SK-N-SH (cell line): ENCODE results near the gene ATP5F1E. TPM values are rescaled to one million over a fixed set of nuclear protein-coding genes. Genes with fewer than 3 reads are reported as not detected.

Experiments
- CTCF ChIA-PET: fragments of 300-600, 350-600 bp; formaldehyde crosslinking; extraction: SDS; loops from one replicate; lab custom pipeline; 2021; lab: Yijun Ruan, JAX
- POLR2A ChIA-PET: fragments of 350-600 bp; sonication (Branson Sonifier 250); formaldehyde crosslinking; extraction: SDS; loops from one replicate; lab custom pipeline; 2020; ENCODE audit warnings: antibody characterized with exemption, inconsistent platforms; lab: Yijun Ruan, JAX
- DNase-seq: peaks from one replicate; pipeline ENCODE4 v3.0.0; 2012
- H2AFZ ChIP-seq: fragments of 200-600 bp; sonication (generic); 2 replicates; pipeline ENCODE4 v1.8.1; 2016; ENCODE audit warnings: antibody characterized with exemption, mild to moderate bottlenecking, low read depth
- H3F3A ChIP-seq: fragments of 200-600 bp; sonication (generic); replicated peaks from 2 replicates; pipeline ENCODE3; 2016; ENCODE audit warnings: antibody characterized with exemption, mild to moderate bottlenecking; ENCODE audit not compliant: insufficient read depth
- H3K27ac ChIP-seq, 2 experiments: fragments of 200-500 bp in 1 of 2; fragments of 200-600 bp in 1 of 2; sonication (Bioruptor generic) in 1 of 2; sonication (generic), shearing (Covaris generic) in 1 of 2; 2 replicates each; pipeline versions ENCODE4 v1.5.1 to v1.6.1; 2014 to 2016; ENCODE audit warnings: low read depth in 2 of 2, inconsistent platforms in 1 of 2, low read length in 1 of 2, mild to moderate bottlenecking in 1 of 2, mixed read lengths in 1 of 2
- H3K27me3 ChIP-seq: fragments of 200-600 bp; sonication (generic), shearing (Covaris generic); 2 replicates; pipeline ENCODE4 v1.6.1; 2016; ENCODE audit warnings: mixed run types; ENCODE audit not compliant: insufficient read depth
- H3K36me3 ChIP-seq, 2 experiments: fragments of 200-500 bp in 1 of 2; fragments of 200-600 bp in 1 of 2; sonication (Bioruptor generic) in 1 of 2; sonication (generic) in 1 of 2; replicated peaks in 1 of 2; 2 replicates each; pipeline versions ENCODE3 to v1.5.1; 2014 to 2016; ENCODE audit warnings: low read length in 1 of 2, mild to moderate bottlenecking in 1 of 2; ENCODE audit not compliant: insufficient read depth in 2 of 2, control insufficient read depth in 1 of 2
- H3K4me1 ChIP-seq, 2 experiments: fragments of 200-500 bp in 1 of 2; fragments of 200-600 bp in 1 of 2; sonication (Bioruptor generic) in 1 of 2; sonication (generic), shearing (Covaris generic) in 1 of 2; 2 replicates each; pipeline versions ENCODE4 v1.5.1 to v1.6.1; 2014 to 2016; ENCODE audit warnings: low read depth in 1 of 2, low read length in 1 of 2, mixed run types in 1 of 2; ENCODE audit not compliant: insufficient read depth in 2 of 2, control insufficient read depth in 1 of 2
- H3K4me2 ChIP-seq: fragments of 200-600 bp; sonication (generic), shearing (Covaris generic); 2 replicates; pipeline ENCODE4 v1.6.1; 2017; ENCODE audit warnings: mixed run types
- H3K4me3 ChIP-seq, 2 experiments: fragments of 200-500 bp in 1 of 2; fragments of 200-600 bp in 1 of 2; sonication (Bioruptor generic) in 1 of 2; sonication (generic), shearing (Covaris generic) in 1 of 2; 2 replicates each; pipeline versions ENCODE4 v1.5.1 to v1.8.1; 2014 to 2016; ENCODE audit warnings: low read depth in 2 of 2, inconsistent platforms in 1 of 2, low read length in 1 of 2, mild to moderate bottlenecking in 1 of 2, mixed read lengths in 1 of 2, moderate library complexity in 1 of 2
- H3K79me2 ChIP-seq: fragments of 200-600 bp; sonication (generic); 2 replicates; pipeline ENCODE4 v1.8.1; 2017; ENCODE audit warnings: mild to moderate bottlenecking; ENCODE audit not compliant: insufficient read depth
- H3K9ac ChIP-seq: fragments of 200-600 bp; sonication (generic); 2 replicates; pipeline ENCODE4 v1.6.1; 2017; ENCODE audit warnings: mixed run types
- H3K9me2 ChIP-seq: fragments of 200-600 bp; sonication (generic); 2 replicates; pipeline ENCODE4 v1.6.1; 2017; ENCODE audit warnings: mixed run types
- H3K9me3 ChIP-seq: fragments of 200-600 bp; sonication (generic); 2 replicates; pipeline ENCODE4 v1.6.1; 2017; ENCODE audit warnings: mixed run types, mild to moderate bottlenecking, moderate library complexity
- H4K20me1 ChIP-seq: fragments of 200-600 bp; sonication (generic); 2 replicates; pipeline ENCODE4 v1.6.1; 2017; ENCODE audit warnings: mild to moderate bottlenecking, mixed run types; ENCODE audit not compliant: insufficient read depth
- CHD2 ChIP-seq: fragments of 150-350 bp; IDR thresholded peaks from 2 replicates; pipeline ENCODE4 v1.6.1; 2018; ENCODE audit warnings: low read length; ENCODE audit not compliant: partially characterized antibody
- ELF1 ChIP-seq: IDR thresholded peaks from 2 replicates; pipeline ENCODE4 v1.4.0; 2012
- EP300 ChIP-seq, 2 experiments: IDR thresholded peaks; 2 replicates each; pipeline versions ENCODE4 v1.4.0 to v1.6.1; 2012; ENCODE audit warnings: borderline replicate concordance in 1 of 2, low read depth in 1 of 2, low read length in 1 of 2
- EZH2phosphoT487 ChIP-seq: fragments of 200-600 bp; sonication (generic); IDR thresholded peaks from 2 replicates; pipeline ENCODE4 v1.6.1; 2017; ENCODE audit warnings: low read depth, mixed run types, mild to moderate bottlenecking, antibody characterized with exemption, moderate library complexity, borderline replicate concordance
- FOXM1 ChIP-seq: IDR thresholded peaks from 2 replicates; pipeline ENCODE4 v1.4.0; 2012; ENCODE audit warnings: low read depth, mild to moderate bottlenecking
- IRF3 ChIP-seq: fragments of 150-350 bp; IDR thresholded peaks from 2 replicates; pipeline ENCODE4 v1.6.1; 2016; ENCODE audit warnings: mild to moderate bottlenecking, low read depth, low read length
- JUND ChIP-seq: IDR thresholded peaks from 2 replicates; pipeline ENCODE4 v1.4.0; 2012
- MEF2A ChIP-seq: IDR thresholded peaks from 2 replicates; pipeline ENCODE4 v1.4.0; 2012; ENCODE audit warnings: low read depth, borderline replicate concordance
- POLR2AphosphoS5 ChIP-seq: IDR thresholded peaks from 2 replicates; pipeline ENCODE4 v1.6.1; 2012; ENCODE audit warnings: low read depth, low read length
- RCOR1 ChIP-seq: fragments of 150-350 bp; IDR thresholded peaks from 2 replicates; pipeline ENCODE4 v1.6.1; 2017; ENCODE audit warnings: antibody characterized with exemption, low read length
- REST ChIP-seq: IDR thresholded peaks from 2 replicates; pipeline ENCODE4 v1.6.1; 2012; ENCODE audit warnings: mild to moderate bottlenecking, low read depth, low read length, moderate library complexity
- RXRA ChIP-seq: IDR thresholded peaks from 2 replicates; pipeline ENCODE4 v1.4.0; 2012; ENCODE audit warnings: low read depth, mild to moderate bottlenecking, borderline replicate concordance
- TAF1 ChIP-seq: IDR thresholded peaks from 2 replicates; pipeline ENCODE4 v1.6.1; 2012; ENCODE audit warnings: low read depth, mild to moderate bottlenecking, low read length, moderate library complexity, borderline replicate concordance
- TCF12 ChIP-seq: IDR thresholded peaks from 2 replicates; pipeline ENCODE4 v1.4.0; 2012
- YY1 ChIP-seq: IDR thresholded peaks from 2 replicates; pipeline ENCODE4 v1.4.0; 2012; ENCODE audit warnings: low read depth, mild to moderate bottlenecking
- WGBS: methylation state at CpG from one replicate; pipeline ENCODE4 v1.1.6; 2017; ENCODE audit warnings: low lambda C conversion rate; 5-methylcytosine and 5-hydroxymethylcytosine counted together
- polyA plus RNA-seq, 3 experiments: library from polyadenylated mRNA; depleted of rRNA; stranded (reverse); fragments of >200 nt; gene quantifications; 2 replicates each; pipeline ENCODE4 v1.2.3, GENCODE V29; 2012
- TF ChIP-seq, protein P1 (sequence below): IDR thresholded peaks from 2 replicates; pipeline ENCODE4 v1.4.0; 2012; ENCODE audit warnings: low read depth, borderline replicate concordance
- TF ChIP-seq, protein P2 (sequence below): fragments of 200-600 bp; sonication (generic); IDR thresholded peaks from 2 replicates; pipeline ENCODE4 v1.6.1; 2017; ENCODE audit warnings: antibody characterized with exemption, mild to moderate bottlenecking, moderate library complexity

Gene ATP5F1E
- polyA plus RNA-seq, 1 of the 3 experiments (the other 2 are of a cell fraction), result 60.8 TPM

- H3K9me2 ChIP-seq, result no peaks in the 10 kb centered on the region
- no peaks in the 10 kb centered on the region for H3K9me3 ChIP-seq
- no peak overlapping the region for H3K4me3 ChIP-seq
- H3K4me2 ChIP-seq, result no peak overlapping the region
- DNase-seq, result no peak
- H3F3A ChIP-seq, result no peaks in the 10 kb centered on the region
- H2AFZ ChIP-seq, result no peak overlapping the region
- H3K79me2 ChIP-seq, result peaks cover 56% of the 10 kb centered on the region
- H3K9ac ChIP-seq, result no peak overlapping the region
- ChIA-PET POLR2A (interaction anchor here (1.0 to 1.5 kb wide), 3 partner anchors 46 to 95 kb away, joined by 3 to 11 read pairs (median 4); partner anchors contain the start of gene ATP5F1E), CTCF (interaction anchor here (1.0 to 1.5 kb wide), 3 partner anchors 33 to 469 kb away, joined by 3 to 5 read pairs (median 3); no protein-coding TSS in a partner anchor)
- H4K20me1 ChIP-seq, result peaks cover 24% of the 10 kb centered on the region
- H3K27ac ChIP-seq, result peak overlapping the region in 1 of 2 experiments; percentile 56; a peak in 2 of 4 replicates
- peaks cover 40 to 51% of the 10 kb centered on the region in 2 experiments for H3K36me3 ChIP-seq
- WGBS, result 73% methylated on average over 9 of the region's 9 CpGs
- H3K4me1 ChIP-seq, result peaks cover 9 to 53% of the 10 kb centered on the region in 2 experiments; a peak in 3 of 4 replicates
- no peaks in the 10 kb centered on the region for H3K27me3 ChIP-seq
- TF ChIP-seq CHD2, result no peak
- TF ChIP-seq FOXM1, result no peak
- TF ChIP-seq POLR2AphosphoS5, result no peak
- no peak for TF ChIP-seq YY1
- no peak for TF ChIP-seq TCF12
- no peak for TF ChIP-seq RCOR1
- no peak for TF ChIP-seq TAF1
- TF ChIP-seq MEF2A, result no peak
- TF ChIP-seq, protein P1, sequence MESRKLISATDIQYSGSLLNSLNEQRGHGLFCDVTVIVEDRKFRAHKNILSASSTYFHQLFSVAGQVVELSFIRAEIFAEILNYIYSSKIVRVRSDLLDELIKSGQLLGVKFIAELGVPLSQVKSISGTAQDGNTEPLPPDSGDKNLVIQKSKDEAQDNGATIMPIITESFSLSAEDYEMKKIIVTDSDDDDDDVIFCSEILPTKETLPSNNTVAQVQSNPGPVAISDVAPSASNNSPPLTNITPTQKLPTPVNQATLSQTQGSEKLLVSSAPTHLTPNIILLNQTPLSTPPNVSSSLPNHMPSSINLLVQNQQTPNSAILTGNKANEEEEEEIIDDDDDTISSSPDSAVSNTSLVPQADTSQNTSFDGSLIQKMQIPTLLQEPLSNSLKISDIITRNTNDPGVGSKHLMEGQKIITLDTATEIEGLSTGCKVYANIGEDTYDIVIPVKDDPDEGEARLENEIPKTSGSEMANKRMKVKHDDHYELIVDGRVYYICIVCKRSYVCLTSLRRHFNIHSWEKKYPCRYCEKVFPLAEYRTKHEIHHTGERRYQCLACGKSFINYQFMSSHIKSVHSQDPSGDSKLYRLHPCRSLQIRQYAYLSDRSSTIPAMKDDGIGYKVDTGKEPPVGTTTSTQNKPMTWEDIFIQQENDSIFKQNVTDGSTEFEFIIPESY, result no peak
- TF ChIP-seq EZH2phosphoT487, result no peak
- TF ChIP-seq RXRA, result no peak
- no peak for TF ChIP-seq JUND
- TF ChIP-seq ELF1, result no peak
- TF ChIP-seq EP300 (IDR thresholded peaks at IDR 0.05; ENCODE audit: borderline replicate concordance in 1 of 2, low read depth in 1 of 2, low read length in 1 of 2), result no peak
- no peak for TF ChIP-seq REST
- no peak for TF ChIP-seq IRF3
- TF ChIP-seq, protein P2, sequence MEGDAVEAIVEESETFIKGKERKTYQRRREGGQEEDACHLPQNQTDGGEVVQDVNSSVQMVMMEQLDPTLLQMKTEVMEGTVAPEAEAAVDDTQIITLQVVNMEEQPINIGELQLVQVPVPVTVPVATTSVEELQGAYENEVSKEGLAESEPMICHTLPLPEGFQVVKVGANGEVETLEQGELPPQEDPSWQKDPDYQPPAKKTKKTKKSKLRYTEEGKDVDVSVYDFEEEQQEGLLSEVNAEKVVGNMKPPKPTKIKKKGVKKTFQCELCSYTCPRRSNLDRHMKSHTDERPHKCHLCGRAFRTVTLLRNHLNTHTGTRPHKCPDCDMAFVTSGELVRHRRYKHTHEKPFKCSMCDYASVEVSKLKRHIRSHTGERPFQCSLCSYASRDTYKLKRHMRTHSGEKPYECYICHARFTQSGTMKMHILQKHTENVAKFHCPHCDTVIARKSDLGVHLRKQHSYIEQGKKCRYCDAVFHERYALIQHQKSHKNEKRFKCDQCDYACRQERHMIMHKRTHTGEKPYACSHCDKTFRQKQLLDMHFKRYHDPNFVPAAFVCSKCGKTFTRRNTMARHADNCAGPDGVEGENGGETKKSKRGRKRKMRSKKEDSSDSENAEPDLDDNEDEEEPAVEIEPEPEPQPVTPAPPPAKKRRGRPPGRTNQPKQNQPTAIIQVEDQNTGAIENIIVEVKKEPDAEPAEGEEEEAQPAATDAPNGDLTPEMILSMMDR, result no peak
- TF ChIP-seq, all 33 proteins: peak for 0
Observed at GRCh38 chr20:58986286-58986967, 45.7 kb downstream of the ATP5F1E start.
